8988T (cell line): ENCODE results near the gene SH3PXD2B.
A peak's percentile ranks its signal among the peaks of the same experiment; 100 is the strongest.

Source experiments
- DNase-seq: peaks from one replicate; pipeline ENCODE4 v3.0.0; 2011

Gene SH3PXD2B

DNA sequence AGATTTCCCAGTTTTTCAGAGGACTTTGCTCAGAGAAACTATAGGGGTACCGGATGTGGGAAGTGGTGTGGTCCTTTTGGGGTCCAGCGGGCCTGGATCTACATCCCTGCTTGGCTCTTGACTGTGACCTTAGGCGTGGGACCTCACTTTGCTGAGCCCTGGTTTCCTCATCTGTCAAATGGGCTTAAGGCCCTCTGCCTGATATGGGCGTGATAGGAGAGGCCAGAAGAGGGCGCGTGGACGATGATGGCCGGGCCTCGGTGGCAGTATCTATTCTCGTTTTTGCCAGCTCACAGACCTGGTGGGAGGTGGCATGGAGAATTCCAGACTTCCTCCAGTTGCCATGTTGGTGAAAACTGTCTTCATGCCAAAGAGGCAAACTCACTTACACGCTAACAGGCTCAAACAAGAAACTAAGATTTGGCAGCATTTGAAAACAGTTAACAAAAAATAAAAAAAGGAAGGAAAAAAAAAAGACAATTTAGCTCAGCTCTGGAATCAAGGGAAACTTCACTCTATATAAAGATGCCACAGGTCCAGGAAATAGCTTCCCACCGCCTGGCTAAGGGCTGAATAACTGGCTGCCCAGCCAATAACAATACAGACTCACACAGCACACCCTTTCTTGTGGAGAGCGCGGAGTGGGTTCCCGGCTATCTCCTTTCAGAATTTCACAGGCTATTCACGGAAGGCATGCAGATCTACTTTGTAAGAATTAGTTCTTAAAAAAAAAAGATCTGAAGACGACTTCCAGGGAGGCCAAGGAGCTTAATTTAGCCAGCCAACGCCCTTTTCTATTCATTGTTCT is 1.7 kb downstream of the SH3PXD2B start:
- DNase-seq, result no peak

DNA sequence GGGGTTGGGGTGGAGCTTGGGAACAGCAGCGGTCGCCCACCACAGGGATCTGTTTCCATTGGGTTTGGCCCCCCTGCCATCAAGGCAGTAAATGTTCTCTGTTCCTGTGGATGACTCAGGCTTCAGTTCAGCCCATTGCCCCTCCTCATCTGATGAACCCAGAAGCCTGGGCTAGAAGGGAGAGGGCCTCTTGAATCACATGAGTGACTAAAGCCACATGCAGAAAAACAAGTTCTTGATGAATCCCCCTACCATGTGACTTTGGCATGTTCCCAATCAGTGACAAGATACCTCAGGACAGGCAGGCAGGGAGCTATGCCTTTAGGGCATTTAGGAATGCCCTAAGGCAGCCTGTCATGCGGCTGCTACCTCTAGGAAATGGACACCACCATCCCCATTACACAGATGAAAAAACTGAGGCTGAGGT is 2.5 kb downstream of the SH3PXD2B start:
- no peak for DNase-seq

DNA sequence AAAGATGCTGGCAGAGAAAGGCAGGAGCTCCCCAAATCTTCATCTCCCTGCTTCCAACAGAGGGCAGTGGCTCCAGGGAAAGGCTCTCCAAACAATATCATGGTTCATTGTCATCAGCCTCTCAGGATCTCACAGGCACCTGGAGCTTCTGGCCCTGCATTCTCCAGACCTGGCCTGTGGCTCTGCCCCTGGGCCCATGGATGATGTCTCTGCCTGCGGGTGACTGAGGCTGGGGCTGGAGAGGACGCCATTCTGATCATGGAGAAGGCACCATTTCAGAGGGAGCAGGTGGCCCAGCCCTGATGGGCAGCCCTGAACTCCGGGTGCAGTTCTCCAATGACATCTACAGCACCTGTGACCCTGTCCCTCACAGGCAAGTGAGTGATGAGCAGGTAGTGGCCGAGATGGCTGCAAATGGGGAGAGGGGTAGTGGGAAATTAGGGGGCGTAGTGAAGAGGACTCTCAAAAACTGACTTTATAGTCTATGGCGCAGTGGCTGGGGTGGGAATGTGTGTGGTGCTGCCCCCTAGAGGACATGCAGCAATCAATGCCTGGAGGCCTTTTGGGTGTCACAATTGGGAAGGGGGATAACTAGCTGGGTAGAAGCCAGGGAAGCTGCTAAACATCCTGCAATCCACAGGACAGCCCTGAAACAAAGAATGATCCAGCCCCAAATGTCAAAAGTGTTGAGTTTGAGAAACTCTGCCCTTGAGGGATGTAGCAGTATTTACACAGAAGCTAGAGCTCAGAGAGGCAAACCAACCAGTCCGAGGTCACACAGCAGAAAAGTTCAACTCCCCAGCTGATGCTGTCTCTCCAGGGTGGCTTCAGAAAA is 3.2 kb downstream of the SH3PXD2B start:
- DNase-seq, result peak; percentile 75

DNA sequence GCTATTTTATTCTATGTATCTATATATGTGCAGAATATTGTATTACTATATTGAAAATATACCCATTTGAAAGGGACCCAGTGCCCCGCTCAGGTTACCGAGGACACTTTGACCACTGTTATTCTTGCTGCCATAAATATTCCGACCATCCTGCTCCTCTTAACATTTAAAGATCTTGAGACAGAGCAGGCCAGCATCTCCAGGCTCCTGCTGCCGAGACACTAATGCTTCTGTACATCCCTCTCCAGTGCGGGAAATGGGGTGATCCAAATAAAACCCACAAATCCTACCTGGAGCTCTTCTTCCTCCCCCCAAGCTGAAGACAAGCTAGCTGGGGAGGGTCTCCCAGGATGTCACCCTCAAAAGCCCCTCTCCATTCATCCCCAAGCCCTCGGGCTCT is 3.9 kb downstream of the SH3PXD2B start:
- no peak for DNase-seq

DNA sequence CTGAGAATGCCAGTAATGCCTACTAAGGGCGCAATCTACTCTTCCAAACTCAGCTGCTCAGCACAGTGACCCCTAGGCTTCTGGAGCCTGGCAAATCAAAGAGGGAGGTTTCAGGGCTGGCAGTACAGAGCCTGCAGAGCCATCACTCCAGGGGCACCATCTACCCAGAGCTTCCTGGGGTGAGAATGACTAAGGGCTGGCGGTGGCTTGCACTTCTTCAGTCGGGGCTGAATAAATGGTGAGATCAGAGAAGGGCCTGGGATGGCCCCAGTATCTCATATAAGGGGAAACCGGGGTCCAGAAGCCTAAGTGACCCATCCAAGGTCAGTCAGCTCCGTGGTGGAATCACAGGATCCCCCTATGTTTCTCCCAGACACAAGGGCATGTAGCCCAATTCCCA is 5.3 kb downstream of the SH3PXD2B start:
- DNase-seq, result no peak

DNA sequence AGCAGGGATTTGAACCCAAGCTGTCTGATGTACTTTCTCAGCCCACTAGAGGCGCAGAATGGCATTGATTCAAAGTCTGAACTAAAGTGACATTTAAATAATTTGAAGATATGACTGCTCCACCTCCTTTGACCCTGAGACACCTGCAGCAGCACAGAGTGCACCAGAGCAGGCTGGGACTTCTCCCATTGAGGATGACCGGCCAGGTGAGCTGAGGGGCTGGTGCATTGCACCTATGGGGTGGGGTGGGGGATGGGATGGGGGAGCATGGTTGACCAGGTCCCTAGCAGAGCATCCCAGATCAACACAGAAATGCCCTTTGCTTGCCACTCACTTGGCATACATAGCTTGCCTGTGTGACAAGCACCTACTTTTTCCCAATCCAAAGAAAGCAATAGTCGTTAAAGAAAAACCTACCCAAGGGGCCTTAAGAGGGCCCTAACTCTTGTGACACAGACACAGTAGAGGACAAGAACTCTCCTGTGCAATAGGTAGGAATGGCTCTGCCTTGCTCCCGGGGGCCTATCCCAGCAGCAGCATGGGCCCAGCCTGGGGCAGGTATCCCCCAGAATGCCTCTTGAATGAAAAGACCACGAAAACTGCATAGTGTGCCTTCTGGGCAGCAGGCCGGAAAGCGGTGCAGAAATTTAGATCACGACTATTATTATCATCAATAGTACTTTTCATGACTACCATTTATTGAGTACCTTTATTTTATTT is 6.5 kb downstream of the SH3PXD2B start:
- no peak for DNase-seq

DNA sequence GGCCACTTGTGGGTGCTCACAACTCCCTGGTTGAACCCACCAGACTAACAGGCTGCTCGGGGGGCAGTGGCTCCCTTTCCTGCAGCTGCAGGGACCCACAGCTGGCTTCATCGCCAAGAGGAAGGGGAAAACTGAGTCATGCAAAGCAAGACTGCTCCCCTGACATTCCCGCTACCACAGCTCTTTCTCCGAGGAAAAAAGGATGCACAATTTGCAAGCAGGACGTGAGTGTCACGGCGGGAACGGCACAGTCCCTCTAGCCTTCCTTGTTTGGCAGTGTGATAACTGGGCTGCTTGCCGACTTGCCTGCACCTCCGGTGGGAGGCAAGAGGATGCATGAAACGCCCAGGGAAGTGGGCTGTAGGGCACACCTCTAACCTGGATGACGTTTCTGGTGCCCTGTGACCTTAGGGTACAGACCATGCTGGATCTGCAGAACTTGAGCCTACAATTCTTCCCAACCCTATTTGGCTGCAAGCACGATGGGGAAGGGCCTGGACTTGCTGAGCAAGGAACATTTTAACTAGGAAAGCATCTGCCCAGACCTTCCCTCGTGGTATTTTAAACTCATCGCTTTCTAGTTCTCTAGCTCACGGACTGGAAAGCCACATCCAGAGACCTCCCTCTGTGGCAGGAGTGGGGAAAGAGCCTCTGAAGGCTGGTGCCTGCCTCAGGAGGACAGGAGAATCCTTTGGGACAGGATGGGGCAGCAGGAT is 7.8 kb downstream of the SH3PXD2B start:
- no peak for DNase-seq

DNA sequence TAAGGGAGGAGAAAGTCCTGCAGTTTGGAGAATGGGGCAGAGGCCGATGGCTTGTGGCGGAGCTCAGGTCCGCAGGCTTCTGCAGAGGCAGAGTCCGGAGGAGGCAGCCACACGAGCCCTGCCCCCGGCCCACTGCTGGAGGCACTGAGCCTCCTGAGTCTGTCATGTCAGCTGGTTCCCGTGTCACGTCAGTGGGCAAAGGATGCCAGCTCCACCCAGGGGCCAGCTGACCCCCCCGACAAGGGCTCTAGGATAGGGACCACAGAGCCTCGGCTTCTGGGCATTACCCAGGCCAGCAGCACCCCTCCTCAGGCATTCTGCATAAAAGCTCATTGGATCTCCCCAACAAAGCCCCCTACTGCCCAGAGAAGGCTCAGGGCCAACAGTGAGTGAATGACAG is 8.5 kb downstream of the SH3PXD2B start:
- DNase-seq, result no peak

DNA sequence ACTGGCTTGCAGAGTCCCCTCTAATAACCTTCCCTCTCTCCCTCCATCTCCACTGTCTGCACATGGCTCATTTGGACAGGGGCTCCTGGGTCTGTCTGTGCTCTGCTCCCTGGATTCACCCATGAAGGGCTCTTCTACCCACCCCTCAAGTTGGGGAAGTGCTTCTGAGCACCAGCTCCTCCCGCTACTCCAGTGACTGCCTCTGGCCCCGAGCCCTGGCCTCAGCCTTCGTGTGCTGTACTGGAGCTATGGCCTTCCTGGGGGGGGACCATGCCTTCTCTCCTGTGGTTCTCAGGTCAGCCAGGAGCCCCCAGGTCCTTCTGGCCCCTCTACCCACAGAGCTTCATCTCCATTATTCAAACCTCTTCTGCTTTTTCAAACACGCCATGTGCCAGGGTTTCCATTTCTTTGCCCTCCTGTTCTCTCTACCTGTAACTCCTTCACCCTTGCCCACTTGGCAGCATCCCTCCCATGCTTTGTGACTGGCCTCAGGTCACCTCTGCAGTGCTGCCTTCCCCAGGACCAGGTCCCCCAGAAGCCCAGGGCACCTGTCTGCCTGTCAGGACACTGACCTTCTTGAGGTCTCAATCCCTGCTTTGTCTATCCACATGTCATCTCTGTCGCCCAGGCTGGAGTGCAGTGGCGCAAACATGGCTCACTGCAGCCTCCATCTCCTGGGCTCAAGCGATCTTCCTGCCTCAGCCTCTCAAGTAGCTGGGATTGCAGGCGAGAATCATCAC is 9.5 kb downstream of the SH3PXD2B start:
- DNase-seq, result no peak

DNA sequence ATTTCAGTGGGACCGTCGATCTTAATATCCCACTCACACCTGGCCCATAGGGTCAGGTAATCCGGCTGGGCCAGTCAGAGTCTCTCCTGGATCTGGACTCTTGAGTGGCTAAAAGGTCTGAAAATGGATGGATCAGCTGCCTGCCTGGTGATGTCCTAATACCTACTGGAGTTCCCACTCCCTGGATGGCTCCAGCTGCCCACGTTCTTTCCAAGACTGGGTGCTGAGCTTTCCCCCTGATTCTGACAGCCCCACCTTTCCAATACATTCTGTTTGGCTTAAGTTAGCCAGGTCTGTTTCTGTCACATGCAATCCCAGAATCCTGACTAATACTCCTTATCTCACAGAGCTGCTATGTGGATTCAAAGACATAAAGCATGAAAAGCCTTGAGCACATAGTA is 10.2 kb downstream of the SH3PXD2B start:
- no peak for DNase-seq

DNA sequence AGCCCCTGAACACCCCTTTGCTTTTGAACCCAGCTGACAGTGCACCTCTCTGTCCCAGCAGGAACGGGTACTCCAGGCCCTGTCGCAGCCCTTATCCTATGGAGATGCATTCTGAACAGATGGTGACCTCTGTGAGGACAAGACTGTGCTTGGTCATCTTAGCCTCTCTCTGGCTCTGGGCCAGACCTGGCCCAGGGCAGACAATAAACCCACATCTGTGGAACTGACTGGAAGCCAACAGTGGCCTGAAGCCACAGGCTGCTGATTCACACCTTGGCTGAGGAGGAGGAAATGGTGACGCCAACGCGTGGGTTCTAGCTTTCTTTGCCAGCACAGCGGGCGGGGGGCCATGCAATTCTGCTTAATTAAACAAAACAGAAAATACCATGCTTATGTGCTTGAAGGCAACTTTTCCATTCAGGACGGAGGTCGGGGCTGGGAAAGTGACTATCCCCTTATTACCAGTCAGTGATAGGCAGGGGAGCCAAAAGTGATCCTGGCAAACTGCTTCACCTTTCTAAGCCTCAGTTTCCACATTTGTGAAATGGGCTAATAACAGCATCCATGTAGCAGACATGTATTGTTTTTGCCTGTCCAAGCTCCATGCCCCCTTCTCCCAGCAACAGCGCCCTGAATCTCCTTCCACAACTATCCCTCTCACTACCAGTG is 10.8 kb downstream of the SH3PXD2B start:
- DNase-seq, result no peak

DNA sequence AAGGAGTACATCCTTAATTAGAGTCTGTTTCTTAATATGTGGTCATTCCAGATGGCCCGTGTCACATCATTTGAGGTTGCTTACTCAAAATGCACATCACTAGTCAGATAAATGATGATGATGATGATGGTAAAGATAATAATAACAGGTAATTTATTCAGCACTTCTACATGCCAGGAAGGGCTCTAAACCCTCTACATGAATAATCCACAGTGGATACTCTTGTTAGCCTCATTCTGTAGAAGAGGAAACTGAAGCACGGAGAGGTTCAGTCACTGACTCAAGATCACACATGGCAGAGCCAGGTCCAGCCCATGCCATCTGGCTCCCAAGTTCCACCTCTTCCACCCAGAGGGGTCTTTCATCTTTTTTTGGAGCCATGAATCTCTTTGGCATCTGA is 11.7 kb downstream of the SH3PXD2B start:
- no peak for DNase-seq

DNA sequence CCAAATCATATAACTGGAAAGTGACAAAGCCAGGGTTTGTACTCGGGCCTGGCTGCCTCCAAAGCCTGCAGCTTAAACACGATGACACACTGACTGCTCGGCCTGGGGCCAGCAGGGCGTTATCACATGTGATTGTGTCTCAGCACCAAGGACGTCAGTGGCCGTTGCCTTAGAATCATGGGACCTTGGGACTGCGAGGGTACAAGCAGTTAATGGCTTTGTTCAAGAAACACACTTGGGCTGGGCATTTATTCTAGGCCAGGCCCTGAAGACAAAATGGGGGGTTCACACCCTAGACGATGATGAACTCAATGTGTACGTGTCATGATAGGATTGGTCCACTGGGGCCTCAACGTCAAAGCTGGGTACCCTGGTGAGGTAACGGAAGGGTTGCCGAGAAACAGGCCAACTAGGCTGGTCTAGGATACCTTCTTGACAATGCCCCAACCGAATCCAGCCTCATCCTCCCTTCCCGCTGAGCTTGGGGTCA is 13.0 kb downstream of the SH3PXD2B start:
- DNase-seq, result no peak

DNA sequence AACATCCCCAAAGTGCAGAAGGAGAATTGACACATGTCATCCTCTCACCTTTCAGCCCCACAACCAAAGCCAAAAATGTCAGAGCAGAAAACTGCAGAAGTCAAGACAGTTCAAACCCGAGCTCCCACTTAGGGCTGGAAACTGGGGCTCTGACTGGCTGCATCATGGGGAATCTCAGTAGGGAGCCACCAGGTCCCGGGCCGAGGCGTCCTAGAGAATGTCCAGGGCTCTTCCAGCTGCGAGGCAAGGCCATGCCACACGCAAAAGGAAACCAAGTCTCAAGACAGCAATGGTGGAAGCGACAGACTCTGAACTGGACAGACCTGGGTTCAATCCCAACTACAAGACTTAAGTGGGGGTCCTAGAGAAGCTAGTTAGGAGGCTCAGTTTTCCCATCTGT is 13.8 kb downstream of the SH3PXD2B start:
- no peak for DNase-seq

DNA sequence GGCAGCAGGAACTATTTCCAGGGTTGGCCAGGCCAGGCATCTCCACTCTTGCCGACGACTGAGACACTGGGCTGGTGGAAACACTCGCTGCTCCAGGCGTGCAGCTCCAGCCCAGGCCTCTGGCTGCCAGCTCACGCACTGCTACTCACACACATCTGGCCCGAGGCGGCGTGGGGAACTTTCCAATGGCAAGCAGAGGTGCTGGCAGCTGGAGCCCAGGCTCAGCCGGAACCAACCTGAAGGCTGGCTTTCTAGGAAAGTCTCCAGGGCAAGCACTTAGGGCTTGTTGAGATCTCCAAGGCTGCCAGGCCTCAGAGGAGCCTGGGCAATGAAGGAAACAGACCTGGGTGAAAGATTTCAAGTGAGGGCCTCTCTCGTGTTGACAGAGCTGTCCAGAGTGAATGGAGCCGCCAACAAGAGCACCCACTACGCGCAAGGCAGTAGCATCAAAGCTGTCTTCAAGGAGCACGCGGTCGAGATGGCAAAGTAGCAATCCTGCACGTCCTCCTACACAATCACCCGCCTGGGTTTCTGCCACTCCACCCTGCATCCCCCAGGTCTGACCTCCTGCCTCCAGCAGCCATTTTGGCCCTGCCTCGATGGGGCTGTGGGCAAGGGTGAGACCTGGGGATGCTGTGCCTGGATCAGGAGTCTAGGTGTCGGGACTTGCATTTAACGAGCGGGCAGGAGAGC is 14.4 kb downstream of the SH3PXD2B start:
- no peak for DNase-seq

DNA sequence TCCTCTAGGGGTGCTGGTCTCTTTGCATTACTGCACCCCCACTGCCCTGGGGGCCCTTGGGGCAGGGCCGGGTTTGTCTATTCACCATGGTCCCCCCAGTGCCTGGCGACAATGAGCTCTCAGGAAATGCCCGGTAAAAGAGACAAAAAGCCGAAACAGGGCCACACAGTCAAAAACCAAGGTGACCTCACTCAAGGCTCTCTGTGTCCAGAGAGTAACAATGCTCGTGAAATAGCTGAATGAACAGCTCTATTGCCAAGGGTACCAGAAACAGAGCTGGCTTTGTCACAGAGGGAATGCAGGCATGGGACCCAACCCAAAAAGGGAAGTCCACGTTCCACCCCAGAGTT is 16.0 kb downstream of the SH3PXD2B start:
- DNase-seq, result no peak

DNA sequence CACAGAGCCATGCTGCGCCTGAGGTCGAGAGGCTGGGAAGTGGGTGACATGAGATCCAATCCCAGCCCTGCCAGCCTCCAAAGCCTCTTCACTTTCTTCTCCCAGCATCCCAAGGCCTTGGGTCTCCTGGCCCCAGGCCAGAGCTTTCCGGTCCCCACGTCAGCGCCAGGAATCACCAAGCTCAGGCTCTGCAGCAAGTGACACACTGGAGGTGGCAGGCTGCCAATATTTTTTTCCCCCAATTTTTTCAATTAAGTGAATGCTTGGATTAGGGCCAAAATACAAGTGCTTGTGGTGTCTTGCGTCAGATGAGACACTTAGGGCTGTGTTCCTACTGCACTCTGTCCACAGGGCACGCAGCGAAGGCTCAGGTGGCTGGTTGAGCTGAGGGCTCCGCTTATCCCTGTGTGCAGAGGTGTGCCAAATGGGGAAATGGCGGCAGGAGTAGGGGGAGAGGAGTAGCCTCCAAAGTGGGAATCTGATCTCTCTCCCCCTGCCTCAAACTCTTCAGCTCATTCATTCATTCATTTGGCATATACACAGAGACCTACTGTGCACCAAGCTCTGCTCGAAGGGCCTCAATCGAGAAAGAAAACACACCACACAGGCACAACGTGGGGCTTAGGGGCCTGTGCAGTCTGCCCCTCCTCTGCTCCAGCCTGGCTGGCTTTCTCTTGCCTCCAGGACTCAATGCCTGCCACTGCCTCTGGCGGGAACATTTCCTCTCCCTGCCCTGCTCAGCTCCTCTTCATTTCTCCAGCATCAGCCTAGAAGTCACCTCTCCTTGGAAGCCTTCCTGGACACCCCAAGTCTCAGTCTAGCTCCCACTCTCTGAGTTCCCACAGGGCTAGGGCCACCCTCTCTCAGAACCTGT is 16.6 kb downstream of the SH3PXD2B start:
- no peak for DNase-seq

DNA sequence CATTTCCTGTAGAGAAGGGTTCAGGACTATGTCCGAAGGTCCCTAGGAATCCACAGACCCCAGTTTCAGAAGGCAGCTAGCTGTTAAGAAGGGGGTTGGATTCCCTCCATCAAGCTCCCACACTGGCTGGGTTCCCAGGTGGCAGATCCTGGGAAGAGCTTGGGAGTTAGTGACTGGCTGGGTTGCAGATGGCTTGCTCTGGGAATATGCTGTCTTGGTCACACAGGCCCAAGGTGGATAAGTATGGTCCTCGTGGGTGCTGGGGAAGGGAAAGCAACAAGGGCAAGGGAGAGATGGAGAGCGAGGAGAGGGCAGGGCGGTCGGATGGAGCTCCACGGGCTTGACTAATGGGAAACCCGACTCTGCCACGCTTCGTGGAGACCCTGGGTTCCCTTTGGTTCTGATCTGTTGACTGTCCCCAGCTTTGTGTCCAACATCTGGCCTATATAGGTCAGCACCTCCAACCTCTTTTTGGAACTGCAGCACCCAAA is 17.4 kb downstream of the SH3PXD2B start:
- DNase-seq, result no peak

DNA sequence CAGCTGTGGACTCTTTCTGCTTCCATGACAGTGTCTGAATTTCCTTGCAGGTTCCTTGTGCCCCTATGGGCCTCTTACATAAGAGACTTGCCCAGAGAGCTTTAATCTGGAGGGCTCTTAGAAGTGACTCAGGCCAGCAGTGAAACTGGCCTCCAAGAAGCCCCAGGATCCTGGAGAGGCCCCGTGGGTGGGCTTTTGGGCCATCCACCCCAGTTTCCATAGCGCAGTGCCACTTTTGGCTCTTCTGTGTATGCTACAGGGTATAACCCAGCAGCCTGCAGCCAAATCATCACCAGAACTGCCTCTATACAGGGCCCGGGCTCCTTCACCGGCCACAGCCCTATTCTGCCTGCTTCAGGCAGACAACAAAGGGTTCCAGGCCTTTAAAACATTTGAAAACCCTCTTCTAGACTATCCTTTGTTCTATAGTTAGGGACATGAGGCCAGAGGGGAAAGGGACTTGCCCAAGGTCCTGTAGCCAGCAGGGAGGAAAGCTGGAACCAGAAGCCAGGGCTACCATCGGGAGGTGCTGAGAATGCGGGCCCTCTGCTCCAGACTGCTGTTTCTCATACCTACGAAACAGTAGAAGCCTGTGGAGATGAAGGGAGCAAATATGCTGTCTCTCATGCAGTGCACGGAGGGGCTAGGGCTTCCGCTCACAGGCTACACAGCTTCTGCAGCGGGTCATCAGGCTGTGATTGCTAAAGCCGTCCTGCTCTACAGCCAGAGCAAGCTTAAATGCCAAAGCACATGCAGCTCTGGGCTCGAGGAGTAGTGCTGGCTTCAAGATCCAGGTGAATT is 18.0 kb downstream of the SH3PXD2B start:
- no peak for DNase-seq
